ENCODE data around the gene AFDN. TPM values are rescaled to one million over a fixed set of nuclear protein-coding genes. Genes with fewer than 3 reads are reported as not detected.

The AFDN gene
- total and polyA plus RNA-seq, 9 donors, result 24.4 to 266 (median 86.6) TPM

GRCh38 chr6:167861424-167861823, 34.7 kb downstream of the AFDN start:
- no peaks in the 10 kb centered on the region for H3K36me3 ChIP-seq
- H3K4me1 ChIP-seq (ENCODE audit: insufficient read depth), result peaks cover 8% of the 10 kb centered on the region
- H3K4me3 ChIP-seq, result no peak overlapping the region
- H3K27ac ChIP-seq, result no peak overlapping the region
- H3K9me3 ChIP-seq, result no peaks in the 10 kb centered on the region
- intact Hi-C loops (cut with DNase I), result loop anchor here in 1 of 4 donors (2.0 kb wide), 1 partner anchor 41 kb away; no protein-coding TSS in a partner anchor
- no peak for DNase-seq
- TF ChIP-seq POLR2A (IDR thresholded peaks at IDR 0.05), result no peak
- TF ChIP-seq, protein P1, sequence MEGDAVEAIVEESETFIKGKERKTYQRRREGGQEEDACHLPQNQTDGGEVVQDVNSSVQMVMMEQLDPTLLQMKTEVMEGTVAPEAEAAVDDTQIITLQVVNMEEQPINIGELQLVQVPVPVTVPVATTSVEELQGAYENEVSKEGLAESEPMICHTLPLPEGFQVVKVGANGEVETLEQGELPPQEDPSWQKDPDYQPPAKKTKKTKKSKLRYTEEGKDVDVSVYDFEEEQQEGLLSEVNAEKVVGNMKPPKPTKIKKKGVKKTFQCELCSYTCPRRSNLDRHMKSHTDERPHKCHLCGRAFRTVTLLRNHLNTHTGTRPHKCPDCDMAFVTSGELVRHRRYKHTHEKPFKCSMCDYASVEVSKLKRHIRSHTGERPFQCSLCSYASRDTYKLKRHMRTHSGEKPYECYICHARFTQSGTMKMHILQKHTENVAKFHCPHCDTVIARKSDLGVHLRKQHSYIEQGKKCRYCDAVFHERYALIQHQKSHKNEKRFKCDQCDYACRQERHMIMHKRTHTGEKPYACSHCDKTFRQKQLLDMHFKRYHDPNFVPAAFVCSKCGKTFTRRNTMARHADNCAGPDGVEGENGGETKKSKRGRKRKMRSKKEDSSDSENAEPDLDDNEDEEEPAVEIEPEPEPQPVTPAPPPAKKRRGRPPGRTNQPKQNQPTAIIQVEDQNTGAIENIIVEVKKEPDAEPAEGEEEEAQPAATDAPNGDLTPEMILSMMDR (IDR thresholded peaks at IDR 0.05), result no peak
- TF ChIP-seq EP300 (IDR thresholded peaks at IDR 0.05), result no peak
- no peaks in the 10 kb centered on the region for H3K27me3 ChIP-seq

GRCh38 chr6:167863897-167864296, 37.2 kb downstream of the AFDN start:
- H3K36me3 ChIP-seq, result no peaks in the 10 kb centered on the region
- TF ChIP-seq EP300 (IDR thresholded peaks at IDR 0.05) (no peak), POLR2A (IDR thresholded peaks at IDR 0.05) (no peak)
- TF ChIP-seq, protein P1 (IDR thresholded peaks at IDR 0.05), result no peak
- no peak overlapping the region for H3K27ac ChIP-seq
- DNase-seq, result no peak
- H3K27me3 ChIP-seq, result no peaks in the 10 kb centered on the region
- 94 to 98% (median 96%) methylated on average over 4 of the region's 4 CpGs for WGBS, 3 donors
- intact Hi-C loops (cut with DNase I), result no loop called here
- no peak overlapping the region for H3K4me3 ChIP-seq
- peaks cover 8% of the 10 kb centered on the region for H3K4me1 ChIP-seq (ENCODE audit: insufficient read depth)
- no peaks in the 10 kb centered on the region for H3K9me3 ChIP-seq

DNA sequence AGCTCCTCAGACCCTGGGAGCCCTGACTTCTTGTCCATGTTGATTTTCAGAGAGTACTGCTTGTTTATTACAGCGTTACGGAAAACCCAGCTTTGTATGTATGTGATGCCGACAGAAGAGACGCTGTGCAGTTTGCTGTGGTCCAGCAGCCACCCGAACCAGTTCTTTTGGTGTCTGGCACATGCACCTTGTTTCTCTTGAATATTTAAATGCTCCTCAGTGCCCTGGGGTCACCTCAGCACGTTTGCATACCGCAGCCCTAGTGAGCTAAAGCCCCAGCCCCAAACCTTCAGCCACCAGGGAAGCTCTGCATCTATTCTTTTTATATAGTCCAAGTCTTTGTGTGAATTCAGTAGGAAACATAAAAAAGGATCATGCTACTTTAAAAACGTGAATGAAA, 39.9 kb downstream of the AFDN start:
- WGBS, 3 donors, result 80 to 82% (median 81%) methylated on average over 8 of the region's 8 CpGs
- TF ChIP-seq POLR2A (IDR thresholded peaks at IDR 0.05) (no peak), EP300 (IDR thresholded peaks at IDR 0.05) (no peak)
- TF ChIP-seq, protein P1 (IDR thresholded peaks at IDR 0.05), result no peak
- intact Hi-C loops (cut with DNase I), result no loop called here
- Histone ChIP-seq H3K4me3 (no peak overlapping the region), H3K27me3 (no peaks in the 10 kb centered on the region), H3K4me1 (ENCODE audit: insufficient read depth) (no peaks in the 10 kb centered on the region), H3K36me3 (no peaks in the 10 kb centered on the region), H3K9me3 (no peaks in the 10 kb centered on the region), H3K27ac (no peak overlapping the region)
- DNase-seq, result no peak

GRCh38 chr6:167870321-167870720, 43.6 kb downstream of the AFDN start:
- H3K27me3 ChIP-seq, result no peaks in the 10 kb centered on the region
- TF ChIP-seq, protein P1 (IDR thresholded peaks at IDR 0.05), result no peak
- TF ChIP-seq POLR2A (IDR thresholded peaks at IDR 0.05) (no peak), EP300 (IDR thresholded peaks at IDR 0.05) (no peak)
- no peaks in the 10 kb centered on the region for H3K36me3 ChIP-seq
- H3K4me1 ChIP-seq (ENCODE audit: insufficient read depth), result no peaks in the 10 kb centered on the region
- no peak overlapping the region for H3K27ac ChIP-seq
- intact Hi-C loops (cut with DNase I), result no loop called here
- no peak for DNase-seq
- no peaks in the 10 kb centered on the region for H3K9me3 ChIP-seq
- 80 to 87% (median 83%) methylated on average over 3 of the region's 3 CpGs for WGBS, 3 donors
- no peak overlapping the region for H3K4me3 ChIP-seq
